Activated naive CD4-positive, alpha-beta T cell treated with anti-CD3 and anti-CD28 coated beads, Interleukin-2, amount 50 U/mL, for 72 hours (primary cell): ENCODE results near the gene PHKA1. TPM values are rescaled to one million over a fixed set of nuclear protein-coding genes. Genes with fewer than 3 reads are reported as not detected.
"Not testable (repeated sequence)": the region's sequence is repeated elsewhere in the genome, so short reads cannot be mapped to it uniquely, and the experiment has no call there.

ENCODE experiments used
- ATAC-seq, 2 donors: fragments of 150-1000 bp; cut with Tn5 transposase; 2 replicates each; pipeline ENCODE4 v1.10.0; 2021; ENCODE audit warnings: mild to moderate bottlenecking in 2 of 2, moderate library complexity in 2 of 2
- DNase-seq, 2 donors: peaks; one replicate each; pipeline ENCODE4 v3.0.0; 2021 to 2022; ENCODE audit warnings: low spot score in 2 of 2
- H3K27ac Mint-ChIP-seq, 2 donors: one replicate each; pipeline ENCODE4 v1.8.0; 2022; ENCODE audit warnings: mild to moderate bottlenecking in 2 of 2, mixed read lengths in 2 of 2
- H3K36me3 Mint-ChIP-seq, 2 donors: one replicate each; pipeline ENCODE4 v1.8.0; 2022; ENCODE audit warnings: mixed read lengths in 2 of 2
- H3K9me3 Mint-ChIP-seq, 2 donors: one replicate each; pipeline ENCODE4 v1.8.0; 2022; ENCODE audit warnings: mixed read lengths in 2 of 2
- total RNA-seq, 2 donors: library from RNA; stranded (reverse); gene quantifications; one replicate each; pipeline ENCODE4 v1.2.3, GENCODE V29; 2022

The PHKA1 gene
- total RNA-seq, 2 donors from 2014 or later, result 4.8 to 8.4 TPM

- no peak overlapping the region for H3K27ac Mint-ChIP-seq
- no peaks in the 10 kb centered on the region for H3K9me3 Mint-ChIP-seq
- peaks cover 0 to 8% of the 10 kb centered on the region in 2 donors for H3K36me3 Mint-ChIP-seq
- ATAC-seq, result no peak
- no peak for DNase-seq
Measured at GRCh38 chrX:72554448-72555140, 159.5 kb downstream of the PHKA1 start.

- not testable (repeated sequence) for H3K36me3 Mint-ChIP-seq, DNase-seq, H3K27ac Mint-ChIP-seq, H3K9me3 Mint-ChIP-seq, ATAC-seq
Measured at GRCh38 chrX:72552443-72552842, 161.7 kb downstream of the PHKA1 start.

- Mint-ChIP-seq H3K36me3 (peaks cover 4 to 12% of the 10 kb centered on the region in 2 donors), H3K27ac (no peak overlapping the region)
- ATAC-seq, result no peak
Measured at GRCh38 chrX:72545990-72546389, 168.1 kb downstream of the PHKA1 start.

GRCh38 chrX:72540318-72540717 lies 173.8 kb downstream of the PHKA1 start:
- Mint-ChIP-seq H3K9me3 (no peaks in the 10 kb centered on the region), H3K36me3 (peaks cover 4 to 6% of the 10 kb centered on the region in 2 donors), H3K27ac (no peak overlapping the region)
- DNase-seq, result no peak
- no peak for ATAC-seq

More at GRCh38 chrX:72545990-72546389, 168.1 kb downstream of the PHKA1 start:
- no peaks in the 10 kb centered on the region for H3K9me3 Mint-ChIP-seq
- DNase-seq, result no peak

GRCh38 chrX:72539822-72540221 lies 174.3 kb downstream of the PHKA1 start:
- no peak for ATAC-seq
- Mint-ChIP-seq H3K36me3 (peaks cover 4 to 6% of the 10 kb centered on the region in 2 donors), H3K27ac (no peak overlapping the region), H3K9me3 (no peaks in the 10 kb centered on the region)
- DNase-seq, result no peak

GRCh38 chrX:72536542-72536941 lies 177.6 kb downstream of the PHKA1 start:
- ATAC-seq, result no peak
- no peak for DNase-seq
- no peaks in the 10 kb centered on the region for H3K9me3 Mint-ChIP-seq
- H3K27ac Mint-ChIP-seq, result no peak overlapping the region
- H3K36me3 Mint-ChIP-seq, result no peaks in the 10 kb centered on the region

- no peak for ATAC-seq
- DNase-seq, result no peak
- Mint-ChIP-seq H3K27ac (no peak overlapping the region), H3K9me3 (peaks cover 0 to 5% of the 10 kb centered on the region in 2 donors), H3K36me3 (peaks cover 0 to 15% of the 10 kb centered on the region in 2 donors)
Measured at GRCh38 chrX:72532366-72532765, 181.7 kb downstream of the PHKA1 start.

Other genes with a start within 250 kb of the PHKA1 start
- 10 to 100 TPM; 14.4 to 31.2 TPM for gene HDAC8, start 141.5 kb downstream of the PHKA1 start, total RNA-seq
- under 1 TPM in 1 of 2 donors, not detected in 1; 0.21 TPM for gene DMRTC1B, start 62.6 kb upstream of the PHKA1 start, total RNA-seq
- not detected for gene FAM236B, start 68.4 kb upstream of the PHKA1 start, total RNA-seq
- gene FAM236D, start 93.9 kb upstream of the PHKA1 start, total RNA-seq, result not detected
- gene FAM236C, start 198.3 kb upstream of the PHKA1 start, total RNA-seq, result not detected
- gene FAM236A, start 223.9 kb upstream of the PHKA1 start, total RNA-seq, result not detected
- gene DMRTC1, start 229.5 kb upstream of the PHKA1 start, total RNA-seq, result under 1 TPM in 1 of 2 donors, not detected in 1; 0.21 TPM